HFFc6 (cell line): ENCODE results near the gene CRYAA. TPM values are rescaled to one million over a fixed set of nuclear protein-coding genes. Genes with fewer than 3 reads are reported as not detected.

Experiments
- DNase-seq: peaks from one replicate; pipeline ENCODE4 v3.0.0-alpha.2; 2018
- H3K27ac Mint-ChIP-seq: 2 replicates; pipeline ENCODE4 v1.8.0; 2020; ENCODE audit warnings: mild to moderate bottlenecking, mixed read lengths
- H3K27me3 Mint-ChIP-seq: 2 replicates; pipeline ENCODE4 v1.8.0; 2021; ENCODE audit warnings: mild to moderate bottlenecking, moderate library complexity, mixed read lengths; ENCODE audit not compliant: insufficient read depth
- H3K36me3 Mint-ChIP-seq: 2 replicates; pipeline ENCODE4 v1.8.0; 2021; ENCODE audit warnings: low read depth, mixed read lengths
- H3K4me1 Mint-ChIP-seq: 2 replicates; pipeline ENCODE4 v1.8.0; 2020; ENCODE audit warnings: low read depth, mixed read lengths
- H3K4me3 Mint-ChIP-seq: 2 replicates; pipeline ENCODE4 v1.8.0; 2020; ENCODE audit warnings: mild to moderate bottlenecking, moderate library complexity, mixed read lengths
- H3K9me3 Mint-ChIP-seq: 2 replicates; pipeline ENCODE4 v1.8.0; 2020; ENCODE audit warnings: mild to moderate bottlenecking, mixed read lengths
- total RNA-seq, 6 experiments: library from RNA; stranded (reverse); fragmentation: NEBNext Ultra II Directional; extraction: Animal tissue kit (Norgen Biotek cat#: 25700); gene quantifications; 2 replicates in 1 of 6; 3 replicates in 5 of 6; pipeline ENCODE4 v1.2.3, GENCODE V29; 2021
- TF ChIP-seq, protein P1 (sequence below): fragments of 200-600 bp; sonication (generic); IDR thresholded peaks from 2 replicates; pipeline ENCODE4 v1.5.0; 2021; ENCODE audit warnings: antibody characterized with exemption, mild to moderate bottlenecking

The CRYAA gene
- total RNA-seq, 6 experiments from 2014 or later: not detected

- Mint-ChIP-seq H3K4me3 (no peak overlapping the region), H3K27me3 (peaks cover 17% of the 10 kb centered on the region), H3K9me3 (no peaks in the 10 kb centered on the region), H3K36me3 (no peaks in the 10 kb centered on the region), H3K4me1 (no peaks in the 10 kb centered on the region), H3K27ac (no peak overlapping the region)
- DNase-seq: no peak
- TF ChIP-seq, protein P1, sequence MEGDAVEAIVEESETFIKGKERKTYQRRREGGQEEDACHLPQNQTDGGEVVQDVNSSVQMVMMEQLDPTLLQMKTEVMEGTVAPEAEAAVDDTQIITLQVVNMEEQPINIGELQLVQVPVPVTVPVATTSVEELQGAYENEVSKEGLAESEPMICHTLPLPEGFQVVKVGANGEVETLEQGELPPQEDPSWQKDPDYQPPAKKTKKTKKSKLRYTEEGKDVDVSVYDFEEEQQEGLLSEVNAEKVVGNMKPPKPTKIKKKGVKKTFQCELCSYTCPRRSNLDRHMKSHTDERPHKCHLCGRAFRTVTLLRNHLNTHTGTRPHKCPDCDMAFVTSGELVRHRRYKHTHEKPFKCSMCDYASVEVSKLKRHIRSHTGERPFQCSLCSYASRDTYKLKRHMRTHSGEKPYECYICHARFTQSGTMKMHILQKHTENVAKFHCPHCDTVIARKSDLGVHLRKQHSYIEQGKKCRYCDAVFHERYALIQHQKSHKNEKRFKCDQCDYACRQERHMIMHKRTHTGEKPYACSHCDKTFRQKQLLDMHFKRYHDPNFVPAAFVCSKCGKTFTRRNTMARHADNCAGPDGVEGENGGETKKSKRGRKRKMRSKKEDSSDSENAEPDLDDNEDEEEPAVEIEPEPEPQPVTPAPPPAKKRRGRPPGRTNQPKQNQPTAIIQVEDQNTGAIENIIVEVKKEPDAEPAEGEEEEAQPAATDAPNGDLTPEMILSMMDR: no peak
Measured at GRCh38 chr21:43211760-43212115, 42.9 kb downstream of the CRYAA start.

Other genes with a start within 250 kb of the CRYAA start
- not detected for gene ERVH48-1, start 243.4 kb upstream of the CRYAA start, total RNA-seq
- gene PKNOX1, start 194.4 kb upstream of the CRYAA start, total RNA-seq: 10 to 100 TPM; 16.6 to 22.5 (median 19.2) TPM
- gene CBS, start 93.2 kb upstream of the CRYAA start, total RNA-seq: 10 to 100 TPM; 39.8 to 57.0 (median 44.5) TPM
- gene U2AF1, start 61.4 kb upstream of the CRYAA start, total RNA-seq: 10 to 100 TPM in 5 of 6 experiments, 1 to 10 TPM in 1; 9.5 to 32.1 (median 15.6) TPM